ENCODE data around the gene PRXL2C.
"Not testable (repeated sequence)": the region's sequence is repeated elsewhere in the genome, so short reads cannot be mapped to it uniquely, and the experiment has no call there.

PRXL2C gene

DNA sequence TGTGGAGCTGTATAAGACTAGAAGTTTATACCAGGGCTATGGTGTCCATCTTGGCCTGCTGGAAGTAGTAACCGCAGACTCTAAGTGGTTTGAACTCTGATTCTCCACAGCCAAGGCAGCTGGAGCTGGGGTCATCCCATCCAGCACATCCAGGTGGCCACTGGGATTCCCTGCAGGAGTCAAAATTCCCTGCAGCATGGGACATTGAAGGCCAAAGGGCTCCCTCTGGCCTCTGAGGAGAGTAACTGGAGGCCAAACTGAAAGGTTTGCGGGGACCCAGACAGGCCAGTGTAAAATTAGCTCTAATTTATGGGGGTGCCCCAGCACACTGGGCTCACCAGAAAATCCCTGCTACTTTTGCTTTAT, 12.2 kb upstream of the PRXL2C start:
- Histone ChIP-seq H3K27ac (ENCODE audit: low read depth, low read length) (no peak overlapping the region), H3K9me3 (ENCODE audit: low read length) (no peaks in the 10 kb centered on the region), H3K27me3 (ENCODE audit: control insufficient read depth in 1 of 2, insufficient read depth in 2 of 2, low read length in 2 of 2) (no peaks in the 10 kb centered on the region)

DNA sequence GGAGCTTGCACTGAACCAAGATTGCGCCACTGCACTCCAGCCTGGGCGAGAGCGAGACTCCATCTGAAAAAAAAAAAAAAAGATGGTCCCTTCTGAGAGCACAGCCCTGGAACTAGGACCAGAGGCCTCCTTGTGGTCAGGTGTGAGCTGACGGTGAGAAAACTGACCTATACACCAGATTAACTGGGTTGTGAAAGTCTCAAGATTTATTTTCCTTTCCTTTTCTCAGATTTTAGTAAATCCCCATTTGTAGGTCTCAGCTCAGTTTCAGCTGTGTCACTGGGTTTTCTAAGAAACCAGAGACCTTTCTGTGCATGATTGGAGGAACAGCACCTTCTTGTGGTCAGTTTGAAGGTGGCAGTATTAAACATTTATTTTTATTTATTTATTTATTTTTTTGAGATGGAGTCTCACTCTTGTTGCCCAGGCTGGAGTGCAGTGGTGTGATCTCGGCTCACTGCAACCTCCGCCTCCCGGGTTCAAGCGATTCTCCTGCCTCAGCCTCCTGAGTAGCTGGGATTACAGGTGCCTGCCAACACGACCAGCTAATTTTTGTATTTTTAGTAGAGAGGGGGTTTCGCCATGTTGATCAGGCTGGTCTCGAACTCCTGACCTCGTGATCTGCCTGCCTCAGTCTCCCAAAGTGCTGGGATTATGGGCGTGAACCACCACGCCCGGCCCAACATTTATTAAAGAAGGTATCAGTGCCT, 11.7 kb upstream of the PRXL2C start:
- H3K9ac ChIP-seq (ENCODE audit: low read length); H3K27ac ChIP-seq (ENCODE audit: low read depth, low read length); H3K36me3 ChIP-seq (ENCODE audit: insufficient read depth, low read length); H3K27me3 ChIP-seq (ENCODE audit: control insufficient read depth in 1 of 2, insufficient read depth in 2 of 2, low read length in 2 of 2); H3K4me1 ChIP-seq (ENCODE audit: insufficient read depth, low read length); H3K4me3 ChIP-seq (ENCODE audit: low read depth in 1 of 2, low read length in 2 of 2); H3K9me3 ChIP-seq (ENCODE audit: low read length): not testable (repeated sequence)

More for the DNA sequence above, 12.2 kb upstream of the PRXL2C start:
- H3K9ac ChIP-seq (ENCODE audit: low read length) = no peak overlapping the region
- H3K4me1 ChIP-seq (ENCODE audit: insufficient read depth, low read length) = no peaks in the 10 kb centered on the region
- no peaks in the 10 kb centered on the region for H3K36me3 ChIP-seq (ENCODE audit: insufficient read depth, low read length)
- H3K4me3 ChIP-seq (ENCODE audit: low read depth in 1 of 2, low read length in 2 of 2) = no peak overlapping the region

DNA sequence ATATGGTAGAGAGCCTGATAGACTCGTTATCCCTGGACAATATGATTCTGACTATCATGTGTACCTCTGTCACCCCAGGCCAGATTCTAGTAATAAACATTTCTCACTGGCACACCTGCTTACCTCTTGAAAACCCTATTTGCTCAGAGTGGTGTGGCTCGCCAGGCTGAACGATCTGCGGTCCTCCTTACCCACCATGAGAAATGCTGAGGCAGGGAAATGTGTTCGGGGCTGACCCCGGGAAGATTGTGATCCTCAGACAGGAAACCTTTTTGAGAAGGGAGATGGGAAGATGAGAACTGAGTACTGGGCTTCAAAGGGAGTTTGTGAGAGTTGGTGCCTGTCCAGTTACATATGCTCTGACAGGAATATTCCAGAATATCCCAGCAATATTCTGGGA, 10.7 kb upstream of the PRXL2C start:
- no peak overlapping the region for H3K27ac ChIP-seq (ENCODE audit: low read depth, low read length)
- H3K9ac ChIP-seq (ENCODE audit: low read length) = no peak overlapping the region
- H3K36me3 ChIP-seq (ENCODE audit: insufficient read depth, low read length) = no peaks in the 10 kb centered on the region
- H3K4me1 ChIP-seq (ENCODE audit: insufficient read depth, low read length) = no peaks in the 10 kb centered on the region
- H3K4me3 ChIP-seq (ENCODE audit: low read depth in 1 of 2, low read length in 2 of 2) = no peak overlapping the region
- H3K9me3 ChIP-seq (ENCODE audit: low read length) = no peaks in the 10 kb centered on the region
- no peaks in the 10 kb centered on the region for H3K27me3 ChIP-seq (ENCODE audit: control insufficient read depth in 1 of 2, insufficient read depth in 2 of 2, low read length in 2 of 2)

DNA sequence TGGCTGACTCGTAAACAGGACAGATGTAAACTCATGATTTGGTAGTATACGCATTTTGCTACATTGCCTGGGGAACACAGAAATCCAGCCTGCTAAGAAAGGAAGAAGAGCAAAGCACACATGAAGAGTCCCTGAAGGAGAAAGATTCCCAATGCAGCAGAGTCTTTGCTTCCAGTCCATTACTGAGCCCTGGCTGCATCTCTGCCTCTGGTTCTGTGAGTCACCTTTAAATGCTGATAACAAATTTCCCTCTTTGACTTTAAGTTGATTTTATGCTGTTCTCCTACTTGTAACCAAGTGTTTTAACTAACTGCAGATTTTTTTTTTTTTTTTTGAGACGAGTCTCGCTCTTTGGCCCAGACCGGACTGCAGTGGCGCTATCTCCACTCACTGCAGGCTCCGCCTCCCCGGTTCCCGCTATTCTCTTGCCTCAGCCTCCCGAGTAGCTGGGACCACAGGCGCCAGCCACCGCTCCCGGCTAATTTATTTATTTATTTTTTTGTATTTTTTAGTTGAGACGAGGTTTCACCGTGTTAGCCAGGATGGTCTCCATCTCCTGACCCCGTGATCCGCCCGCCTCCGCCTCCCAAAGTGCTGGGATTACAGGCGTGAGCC, 8.5 kb upstream of the PRXL2C start:
- no peaks in the 10 kb centered on the region for H3K4me1 ChIP-seq (ENCODE audit: insufficient read depth, low read length)

DNA sequence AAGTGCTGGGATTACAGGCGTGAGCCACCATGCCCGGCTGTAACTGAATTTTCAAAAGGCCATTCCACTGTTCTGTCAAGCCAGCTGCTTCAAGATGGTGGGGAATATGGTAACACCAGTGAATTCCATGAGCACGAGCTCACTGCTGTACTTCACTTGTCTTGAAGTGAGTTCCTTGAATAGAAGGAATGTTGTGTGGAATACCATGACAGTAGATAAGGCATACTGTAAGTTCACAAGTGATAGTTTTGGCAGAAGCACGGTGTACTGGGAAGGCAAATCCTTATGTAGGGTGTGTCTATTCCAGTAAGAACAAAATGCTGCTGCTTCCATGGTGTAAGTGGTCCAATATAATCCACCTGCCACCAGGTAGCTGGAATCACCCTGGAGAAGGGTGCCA, 6.6 kb upstream of the PRXL2C start:
- no peaks in the 10 kb centered on the region for H3K4me1 ChIP-seq (ENCODE audit: insufficient read depth, low read length)
- H3K9me3 ChIP-seq (ENCODE audit: low read length) = no peaks in the 10 kb centered on the region
- H3K4me3 ChIP-seq (ENCODE audit: low read depth in 1 of 2, low read length in 2 of 2) = no peak overlapping the region
- no peak overlapping the region for H3K9ac ChIP-seq (ENCODE audit: low read length)
- H3K36me3 ChIP-seq (ENCODE audit: insufficient read depth, low read length) = no peaks in the 10 kb centered on the region
- H3K27ac ChIP-seq (ENCODE audit: low read depth, low read length) = no peak overlapping the region
- no peaks in the 10 kb centered on the region for H3K27me3 ChIP-seq (ENCODE audit: control insufficient read depth in 1 of 2, insufficient read depth in 2 of 2, low read length in 2 of 2)

More for the DNA sequence above, 8.5 kb upstream of the PRXL2C start:
- Histone ChIP-seq H3K4me3 (ENCODE audit: low read depth in 1 of 2, low read length in 2 of 2) (no peak overlapping the region), H3K9me3 (ENCODE audit: low read length) (no peaks in the 10 kb centered on the region), H3K9ac (ENCODE audit: low read length) (no peak overlapping the region), H3K27me3 (ENCODE audit: control insufficient read depth in 1 of 2, insufficient read depth in 2 of 2, low read length in 2 of 2) (no peaks in the 10 kb centered on the region), H3K27ac (ENCODE audit: low read depth, low read length) (no peak overlapping the region), H3K36me3 (ENCODE audit: insufficient read depth, low read length) (no peaks in the 10 kb centered on the region)

DNA sequence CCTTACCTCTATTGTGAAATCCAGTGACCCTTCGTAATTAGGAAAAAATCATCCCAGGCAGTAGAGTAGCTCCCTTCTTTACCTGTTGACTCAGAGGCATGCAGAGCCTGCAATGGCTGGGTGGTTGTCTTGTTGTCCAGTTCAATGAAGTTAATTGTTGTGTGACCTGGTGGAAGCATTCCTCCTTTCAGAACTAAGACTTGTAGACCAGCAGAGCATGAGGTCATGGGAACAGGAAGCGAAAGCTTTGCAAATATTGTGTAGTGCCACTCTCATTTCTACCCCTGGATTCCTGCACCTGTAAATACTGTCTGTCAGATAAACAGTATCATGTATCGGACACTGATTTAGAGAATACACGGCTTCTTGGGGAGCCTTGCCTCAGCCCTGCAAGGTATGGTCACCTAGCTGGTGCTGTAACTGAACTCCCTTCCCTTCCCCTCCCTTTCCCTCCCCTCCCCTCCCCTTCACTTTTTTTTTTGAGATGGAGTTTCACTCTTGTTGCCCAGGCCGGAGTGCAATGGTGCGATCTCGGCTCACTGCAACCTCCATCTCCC, 5.7 kb upstream of the PRXL2C start:
- no peak overlapping the region for H3K9ac ChIP-seq (ENCODE audit: low read length)
- no peaks in the 10 kb centered on the region for H3K9me3 ChIP-seq (ENCODE audit: low read length)
- no peak overlapping the region for H3K27ac ChIP-seq (ENCODE audit: low read depth, low read length)
- H3K4me3 ChIP-seq (ENCODE audit: low read depth in 1 of 2, low read length in 2 of 2) = no peak overlapping the region
- no peaks in the 10 kb centered on the region for H3K27me3 ChIP-seq (ENCODE audit: control insufficient read depth in 1 of 2, insufficient read depth in 2 of 2, low read length in 2 of 2)
- H3K36me3 ChIP-seq (ENCODE audit: insufficient read depth, low read length) = no peaks in the 10 kb centered on the region
- H3K4me1 ChIP-seq (ENCODE audit: insufficient read depth, low read length) = peaks cover 2% of the 10 kb centered on the region

DNA sequence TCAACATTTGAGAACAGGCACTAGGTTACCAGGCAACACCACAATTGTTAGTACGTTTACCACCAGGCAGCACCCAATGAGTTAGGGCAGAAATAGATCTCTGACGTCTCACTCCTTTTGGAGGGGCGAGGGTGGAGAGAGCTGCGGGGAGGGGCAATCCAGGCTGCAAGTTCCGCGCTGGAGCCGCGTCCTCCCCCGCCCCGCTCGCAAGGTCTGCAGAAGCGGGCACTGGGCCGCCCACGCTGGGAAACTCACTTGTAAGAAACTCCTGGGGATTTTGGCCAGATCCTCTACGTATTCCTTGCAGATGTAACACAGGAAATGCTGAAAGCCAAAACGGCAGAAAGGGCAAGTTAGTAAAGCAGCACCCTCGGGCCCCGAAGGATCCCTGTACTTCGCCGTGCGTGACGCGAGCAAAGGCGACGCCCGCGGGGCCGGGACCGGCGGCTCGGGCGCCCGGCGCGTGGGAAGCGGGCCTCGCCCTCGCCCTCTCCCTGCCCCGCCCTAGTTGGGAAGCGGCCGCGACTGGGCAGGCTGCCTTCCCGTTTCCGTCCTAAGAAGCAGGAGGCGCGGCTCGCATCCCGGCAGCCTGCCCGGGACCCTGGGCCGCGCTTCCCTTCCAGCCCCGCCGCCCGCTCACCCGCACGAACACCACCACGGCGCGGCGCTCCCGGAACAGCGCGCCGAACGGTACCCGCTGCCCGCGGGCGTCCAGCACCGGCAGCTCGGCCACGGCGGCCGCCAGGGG, 493 bp downstream of the PRXL2C start:
- H3K27ac ChIP-seq (ENCODE audit: low read depth, low read length) = peak overlapping the region; percentile 89

DNA sequence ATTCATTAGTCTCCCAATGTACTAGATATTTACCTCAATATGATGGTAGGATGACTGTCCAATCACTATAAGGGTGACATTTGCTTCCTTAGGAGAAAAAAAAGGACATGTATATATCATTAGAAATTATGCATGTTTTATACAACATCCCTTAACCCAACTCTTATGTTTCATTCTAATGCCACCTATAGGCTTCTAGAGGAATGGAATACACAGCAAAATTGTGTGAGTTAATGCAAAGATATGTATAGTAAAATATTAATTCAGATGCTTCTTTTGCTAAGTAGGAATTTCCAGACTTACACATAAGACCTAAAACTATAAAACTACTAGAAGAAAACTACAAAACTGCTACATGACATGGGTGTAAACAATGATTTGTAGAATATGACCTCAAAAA, 3.5 kb downstream of the PRXL2C start:
- no peaks in the 10 kb centered on the region for H3K9me3 ChIP-seq (ENCODE audit: low read length)
- peaks cover 31% of the 10 kb centered on the region for H3K36me3 ChIP-seq (ENCODE audit: insufficient read depth, low read length)
- H3K4me1 ChIP-seq (ENCODE audit: insufficient read depth, low read length) = peaks cover 14% of the 10 kb centered on the region
- no peak overlapping the region for H3K4me3 ChIP-seq (ENCODE audit: low read depth in 1 of 2, low read length in 2 of 2)
- H3K9ac ChIP-seq (ENCODE audit: low read length) = no peak overlapping the region
- no peaks in the 10 kb centered on the region for H3K27me3 ChIP-seq (ENCODE audit: control insufficient read depth in 1 of 2, insufficient read depth in 2 of 2, low read length in 2 of 2)
- H3K27ac ChIP-seq (ENCODE audit: low read depth, low read length) = no peak overlapping the region

More for the DNA sequence above, 493 bp downstream of the PRXL2C start:
- peak overlapping the region; percentile 9 for H3K9ac ChIP-seq (ENCODE audit: low read length)
- peaks cover 11% of the 10 kb centered on the region for H3K4me1 ChIP-seq (ENCODE audit: insufficient read depth, low read length)
- H3K4me3 ChIP-seq (ENCODE audit: low read depth in 1 of 2, low read length in 2 of 2) = peak overlapping the region; percentile 41 to 60
- H3K36me3 ChIP-seq (ENCODE audit: insufficient read depth, low read length) = peaks cover 25% of the 10 kb centered on the region
- H3K27me3 ChIP-seq (ENCODE audit: control insufficient read depth in 1 of 2, insufficient read depth in 2 of 2, low read length in 2 of 2) = no peaks in the 10 kb centered on the region
- H3K9me3 ChIP-seq (ENCODE audit: low read length) = no peaks in the 10 kb centered on the region

DNA sequence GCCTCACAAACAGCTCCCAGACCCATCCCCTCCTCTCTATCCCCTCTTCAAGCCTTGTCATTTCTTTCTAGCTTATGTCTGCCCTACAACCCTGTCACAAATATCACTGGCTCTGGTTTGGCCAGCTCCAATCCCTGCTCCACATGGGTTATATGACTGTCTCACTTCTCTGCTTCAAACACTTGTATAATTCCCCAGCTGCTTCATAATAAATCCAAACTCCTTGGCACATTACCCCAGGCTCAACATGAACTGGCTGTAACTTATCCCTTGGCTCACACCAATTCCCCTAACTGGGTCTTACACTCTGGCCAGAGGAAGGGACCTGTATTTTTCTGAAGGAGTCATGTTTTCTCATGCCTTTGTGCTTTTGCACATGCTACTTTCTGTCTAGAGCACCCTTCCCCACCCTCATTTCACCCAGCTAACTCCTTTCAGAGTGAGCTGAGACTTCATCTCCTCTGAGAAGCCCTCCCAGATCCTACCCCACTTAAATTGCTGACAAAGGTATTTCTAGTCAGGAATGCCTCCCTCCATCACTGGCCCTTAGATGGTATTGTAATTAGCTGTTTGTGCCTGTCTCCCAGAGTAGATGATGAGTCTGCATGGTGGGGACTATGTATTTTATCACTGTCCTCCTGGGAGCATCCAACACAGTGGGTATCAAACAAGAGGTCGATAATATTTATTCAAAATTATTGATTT, 5.3 kb downstream of the PRXL2C start:
- H3K36me3 ChIP-seq (ENCODE audit: insufficient read depth, low read length) = peaks cover 31% of the 10 kb centered on the region

DNA sequence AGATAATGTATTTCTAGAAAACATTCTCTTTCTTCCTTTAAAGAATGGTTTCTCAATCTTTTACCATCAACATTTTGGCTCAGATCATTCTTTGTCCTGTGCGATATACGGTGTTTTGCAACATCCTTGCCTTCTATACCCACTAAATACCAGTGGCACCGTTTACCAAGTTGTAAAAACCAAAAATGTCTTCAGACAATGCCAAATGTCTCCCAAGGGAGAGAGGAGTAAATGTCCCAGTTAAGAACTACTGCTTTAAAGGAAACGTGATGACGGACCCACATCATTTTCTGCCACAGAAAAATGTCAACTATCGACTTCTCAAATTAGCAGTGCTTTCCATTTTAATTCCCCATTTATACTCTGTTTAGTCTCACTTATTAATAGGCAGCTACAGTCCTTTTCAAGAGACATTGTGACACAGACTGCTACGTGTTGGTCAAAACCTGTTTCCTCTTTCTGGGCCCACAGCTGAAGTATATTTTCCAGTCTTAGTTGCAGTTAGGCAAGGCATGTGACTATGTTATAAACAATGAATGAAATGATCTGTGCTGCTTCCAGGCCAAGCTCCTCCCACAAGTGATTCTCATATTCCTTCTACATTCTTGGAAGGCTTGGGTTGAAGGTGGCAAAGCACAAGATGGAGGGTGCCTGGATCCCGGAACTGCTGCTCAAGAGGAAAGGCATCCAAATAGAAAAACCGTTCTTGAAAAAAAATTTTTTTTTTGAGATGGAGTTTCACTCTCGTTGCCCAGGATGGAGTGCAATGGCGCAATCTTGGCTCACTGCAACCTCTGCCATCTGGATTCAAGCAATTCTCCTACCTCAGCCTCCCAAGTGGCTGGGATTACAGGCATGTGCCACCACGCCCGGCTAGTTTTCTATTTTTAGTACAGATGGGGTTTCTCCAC, 8.8 kb downstream of the PRXL2C start:
- H3K4me1 ChIP-seq (ENCODE audit: insufficient read depth, low read length) = peaks cover 9% of the 10 kb centered on the region
- H3K27me3 ChIP-seq (ENCODE audit: control insufficient read depth in 1 of 2, insufficient read depth in 2 of 2, low read length in 2 of 2) = no peaks in the 10 kb centered on the region
- H3K27ac ChIP-seq (ENCODE audit: low read depth, low read length) = no peak overlapping the region
- H3K36me3 ChIP-seq (ENCODE audit: insufficient read depth, low read length) = peaks cover 27% of the 10 kb centered on the region
- no peaks in the 10 kb centered on the region for H3K9me3 ChIP-seq (ENCODE audit: low read length)
- H3K4me3 ChIP-seq (ENCODE audit: low read depth in 1 of 2, low read length in 2 of 2) = no peak overlapping the region
- H3K9ac ChIP-seq (ENCODE audit: low read length) = no peak overlapping the region

More for the DNA sequence above, 5.3 kb downstream of the PRXL2C start:
- Histone ChIP-seq H3K4me3 (ENCODE audit: low read depth in 1 of 2, low read length in 2 of 2) (no peak overlapping the region), H3K9ac (ENCODE audit: low read length) (no peak overlapping the region), H3K9me3 (ENCODE audit: low read length) (no peaks in the 10 kb centered on the region), H3K27me3 (ENCODE audit: control insufficient read depth in 1 of 2, insufficient read depth in 2 of 2, low read length in 2 of 2) (no peaks in the 10 kb centered on the region), H3K4me1 (ENCODE audit: insufficient read depth, low read length) (peaks cover 17% of the 10 kb centered on the region), H3K27ac (ENCODE audit: low read depth, low read length) (no peak overlapping the region)

Data from muscle layer of colon (tissue), 2 donors.